GM18519 (cell line): ENCODE data around the gene JMJD4.

Source experiments
- ATAC-seq: cut with Tn5 transposase; IDR thresholded peaks from one replicate; pipeline ENCODE4 v1.9.1; 2021; ENCODE audit warnings: mild to moderate bottlenecking, moderate library complexity; ENCODE audit not compliant: unreplicated experiment, low FRiP score

Gene JMJD4

DNA sequence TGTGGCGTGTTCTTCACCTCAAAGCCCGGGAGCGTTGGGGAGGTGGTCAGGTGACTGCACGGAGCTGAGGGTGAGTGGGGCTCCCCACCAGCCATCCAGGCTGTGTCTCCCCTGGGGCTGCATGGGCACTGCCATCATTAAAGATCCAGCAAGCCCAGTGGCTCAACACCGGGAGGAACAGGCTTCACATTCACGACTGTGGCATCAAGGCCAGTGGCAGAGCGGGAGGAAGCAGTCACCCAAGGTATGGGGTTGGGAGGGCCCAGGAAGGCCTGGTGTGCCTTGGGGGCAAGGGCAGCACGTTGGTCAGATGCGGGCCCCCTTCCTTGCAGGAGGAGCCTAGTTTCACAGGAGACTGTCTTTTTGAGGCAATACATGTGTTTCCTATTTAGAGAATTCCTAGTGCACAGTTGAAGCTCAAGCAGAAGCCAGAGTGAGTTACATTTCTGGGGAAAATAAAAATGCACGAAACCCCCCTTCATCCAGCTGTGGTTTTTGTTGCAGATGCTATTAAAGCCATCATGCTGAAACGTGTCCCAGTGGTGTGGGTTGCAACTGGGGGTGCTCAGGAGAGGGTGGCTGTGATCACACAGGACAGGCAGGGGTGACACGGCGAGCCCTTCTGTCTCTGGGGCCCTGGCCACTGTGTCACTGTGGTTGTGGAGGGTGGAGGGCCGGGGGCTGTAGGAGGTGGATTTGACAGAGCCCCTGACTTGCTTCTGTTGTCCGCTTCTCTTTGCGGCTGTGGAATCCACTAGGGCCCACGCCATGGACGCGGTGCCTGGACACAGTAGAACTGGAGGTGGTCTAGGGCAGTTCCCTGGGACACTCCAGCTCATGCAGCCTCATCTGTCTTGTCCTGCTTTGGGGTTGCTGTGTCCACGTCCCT lies 34.2 kb upstream of the JMJD4 start:
- ATAC-seq, result no peak

DNA sequence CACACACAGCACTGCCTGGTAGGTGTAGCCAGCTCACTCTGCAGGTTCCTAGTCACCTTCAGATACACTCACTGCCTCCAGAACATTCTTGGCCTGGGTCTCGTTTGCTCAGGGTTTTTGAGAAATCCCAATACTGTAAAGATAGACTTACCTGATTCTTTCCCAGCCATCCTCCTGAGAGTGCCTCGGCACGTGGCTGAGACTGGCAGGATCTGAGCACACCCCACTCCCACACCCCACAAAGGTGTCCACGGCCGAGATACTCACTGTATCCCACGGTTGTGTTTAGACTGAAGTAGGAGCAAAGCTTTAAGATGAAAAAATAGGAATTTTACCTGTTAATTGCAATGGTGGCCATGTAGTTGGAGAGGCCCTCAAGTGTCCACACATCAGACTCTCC lies 33.5 kb upstream of the JMJD4 start:
- no peak for ATAC-seq

DNA sequence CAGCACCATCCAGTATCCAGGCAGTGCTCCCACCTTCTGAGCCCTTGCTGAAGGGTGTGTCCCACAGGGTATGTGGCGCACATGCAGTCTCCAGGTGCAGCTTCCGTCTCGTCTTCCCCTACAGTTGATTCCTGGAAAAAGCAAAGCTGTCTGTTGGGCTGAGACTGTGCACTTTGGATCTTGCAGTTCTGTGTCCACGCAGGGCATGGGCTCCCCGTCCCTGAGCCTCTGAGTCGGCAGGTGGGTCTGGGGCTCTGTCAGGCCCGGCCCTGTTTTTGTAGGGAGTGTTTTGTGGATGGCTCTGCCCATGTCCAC lies 33.0 kb upstream of the JMJD4 start:
- no peak for ATAC-seq

DNA sequence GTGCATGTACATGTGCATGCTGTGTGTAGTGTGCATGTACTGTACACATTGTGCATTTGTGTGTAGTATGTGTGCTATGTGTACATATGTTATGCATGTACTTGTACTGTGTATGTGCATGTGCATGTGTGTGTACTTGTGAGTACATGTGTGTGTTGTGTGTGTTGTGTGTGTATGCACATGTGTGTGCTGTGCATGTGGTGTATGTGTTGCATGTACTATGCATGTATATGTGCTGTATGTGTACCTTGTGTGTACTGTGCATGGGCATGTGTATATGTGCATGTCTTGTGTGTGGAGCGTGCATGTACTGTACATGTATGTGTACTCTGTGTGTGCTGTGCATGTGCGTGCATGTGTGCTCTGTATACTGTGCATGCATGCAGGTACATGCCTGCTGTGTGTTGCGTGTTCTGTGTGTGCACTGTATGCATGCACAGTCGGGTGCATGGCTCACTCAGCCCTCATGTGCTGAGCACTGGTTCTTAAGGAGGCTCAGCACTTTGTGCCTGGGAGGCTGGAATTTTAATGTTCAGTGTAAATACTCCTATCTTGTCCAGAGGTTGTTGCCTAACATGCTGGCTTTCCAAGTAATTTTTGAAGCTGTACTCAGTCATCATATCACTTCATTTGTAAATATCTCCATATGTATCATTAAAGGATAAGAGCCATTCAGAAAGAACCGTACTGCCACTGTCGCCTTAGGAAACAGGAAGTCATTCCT lies 32.5 kb upstream of the JMJD4 start:
- no peak for ATAC-seq

DNA sequence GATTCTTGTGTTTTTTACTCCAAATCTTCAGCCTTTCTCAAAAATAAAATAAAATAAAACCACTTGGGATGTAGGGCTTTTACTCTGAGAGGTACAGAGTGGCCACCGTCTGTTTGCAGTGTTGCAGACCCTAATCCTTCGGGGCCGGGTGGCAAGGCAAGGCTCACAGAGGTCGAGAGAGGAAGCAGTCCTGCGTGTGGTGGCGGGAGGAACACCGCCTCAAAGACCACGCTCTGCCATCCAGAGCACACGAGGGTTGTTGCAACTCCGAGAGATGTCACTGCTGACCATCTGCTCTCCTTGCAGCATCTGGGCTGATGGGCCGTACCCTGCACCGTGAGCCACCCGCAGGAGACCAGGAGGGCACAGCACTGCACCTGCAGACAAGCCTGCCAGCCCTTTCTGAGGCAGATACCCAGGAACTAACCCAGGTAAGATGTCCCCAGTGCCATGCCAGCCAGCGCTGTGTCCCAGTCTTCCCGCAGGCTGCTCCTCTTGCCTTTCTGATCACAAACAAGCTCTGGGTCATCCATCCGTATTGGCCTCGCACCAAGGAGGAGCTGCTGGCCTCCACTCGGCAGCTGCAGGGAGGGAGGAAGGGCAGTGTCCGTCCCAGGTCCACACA lies 31.7 kb upstream of the JMJD4 start:
- ATAC-seq, result no peak

DNA sequence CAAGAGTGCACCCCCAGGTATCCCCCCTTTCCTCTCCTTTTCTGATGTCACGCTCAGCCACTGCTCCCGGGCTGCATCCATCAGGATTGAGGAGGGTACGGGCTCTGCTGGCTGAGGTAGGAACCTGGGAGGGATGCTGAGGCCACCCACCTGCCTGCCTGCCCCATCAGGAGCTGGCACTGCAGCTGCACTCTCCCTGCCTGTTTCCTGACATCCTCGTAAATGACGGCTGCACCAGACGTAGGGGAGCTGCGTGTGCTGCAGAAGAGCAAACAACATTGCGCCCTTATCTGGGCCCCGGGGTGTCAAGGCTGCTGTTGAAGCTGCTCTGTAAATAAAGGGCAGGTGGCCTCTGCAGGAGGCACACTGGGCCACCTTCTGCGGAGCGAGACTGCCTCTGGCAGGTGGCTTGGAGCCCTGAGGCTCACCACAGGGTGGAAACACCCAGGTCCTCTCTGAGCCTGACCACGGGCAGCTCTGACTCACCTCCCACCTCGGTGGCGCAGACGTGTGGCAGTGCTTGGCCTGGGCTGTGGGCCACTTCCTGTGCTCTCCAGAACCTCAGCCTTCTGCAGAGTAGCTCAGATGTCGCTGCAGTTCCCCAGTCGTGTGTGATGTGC lies 31.0 kb upstream of the JMJD4 start:
- no peak for ATAC-seq

DNA sequence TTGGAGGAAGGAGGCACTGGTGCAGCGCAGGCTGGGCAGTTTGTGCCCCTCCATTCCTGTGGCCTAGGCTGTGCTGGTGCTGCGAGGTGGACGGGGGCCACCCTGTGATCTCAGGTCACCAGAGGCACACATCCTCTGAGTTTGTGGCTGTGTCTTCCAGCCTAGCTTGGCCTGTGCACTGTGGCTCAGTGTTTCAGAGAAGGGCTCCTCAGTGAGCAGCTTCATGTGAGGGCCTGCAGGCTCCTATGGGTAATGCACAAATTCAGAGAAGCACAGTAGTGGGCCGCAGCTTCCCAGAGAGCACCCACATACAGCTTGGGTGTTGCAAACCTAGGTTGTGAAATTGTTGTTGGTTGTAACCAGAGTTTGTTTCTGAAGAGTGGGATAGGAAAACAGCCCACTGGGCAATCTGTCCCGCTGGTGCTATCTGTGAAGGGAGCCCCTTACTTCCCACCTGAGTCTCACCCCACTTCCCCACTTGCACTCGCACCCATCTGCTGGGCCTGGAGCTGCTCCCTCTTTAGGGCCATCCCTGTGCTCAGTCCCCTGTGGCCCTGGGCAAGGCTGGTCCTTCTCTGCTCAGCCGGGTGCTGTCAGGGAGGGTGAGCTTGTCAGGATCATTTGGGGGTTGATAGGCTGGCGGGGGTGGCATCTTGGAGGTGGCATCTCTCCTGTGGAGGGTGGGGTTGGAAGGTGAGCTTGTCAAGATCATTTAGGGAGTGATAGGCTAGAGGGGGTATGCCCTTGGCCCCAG lies 30.3 kb upstream of the JMJD4 start:
- no peak for ATAC-seq

DNA sequence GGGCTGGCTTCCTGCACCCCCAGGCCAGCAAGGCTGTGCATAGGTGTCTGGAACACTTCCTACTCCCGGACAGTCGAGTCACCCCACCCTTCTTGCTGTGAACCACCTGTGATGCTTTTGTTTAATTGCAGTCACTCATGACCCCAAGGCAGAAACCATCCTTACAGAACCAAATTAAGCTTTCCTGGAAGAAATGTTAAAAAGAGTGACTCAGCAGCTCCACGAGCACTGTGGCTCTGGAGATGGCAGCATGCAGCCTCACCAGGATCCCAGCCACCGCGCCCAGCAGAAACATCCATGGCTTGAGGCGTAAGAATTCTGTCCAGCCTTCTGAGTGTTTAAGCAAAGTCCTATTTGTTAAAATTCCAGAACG lies 28.9 kb upstream of the JMJD4 start:
- ATAC-seq, result no peak

DNA sequence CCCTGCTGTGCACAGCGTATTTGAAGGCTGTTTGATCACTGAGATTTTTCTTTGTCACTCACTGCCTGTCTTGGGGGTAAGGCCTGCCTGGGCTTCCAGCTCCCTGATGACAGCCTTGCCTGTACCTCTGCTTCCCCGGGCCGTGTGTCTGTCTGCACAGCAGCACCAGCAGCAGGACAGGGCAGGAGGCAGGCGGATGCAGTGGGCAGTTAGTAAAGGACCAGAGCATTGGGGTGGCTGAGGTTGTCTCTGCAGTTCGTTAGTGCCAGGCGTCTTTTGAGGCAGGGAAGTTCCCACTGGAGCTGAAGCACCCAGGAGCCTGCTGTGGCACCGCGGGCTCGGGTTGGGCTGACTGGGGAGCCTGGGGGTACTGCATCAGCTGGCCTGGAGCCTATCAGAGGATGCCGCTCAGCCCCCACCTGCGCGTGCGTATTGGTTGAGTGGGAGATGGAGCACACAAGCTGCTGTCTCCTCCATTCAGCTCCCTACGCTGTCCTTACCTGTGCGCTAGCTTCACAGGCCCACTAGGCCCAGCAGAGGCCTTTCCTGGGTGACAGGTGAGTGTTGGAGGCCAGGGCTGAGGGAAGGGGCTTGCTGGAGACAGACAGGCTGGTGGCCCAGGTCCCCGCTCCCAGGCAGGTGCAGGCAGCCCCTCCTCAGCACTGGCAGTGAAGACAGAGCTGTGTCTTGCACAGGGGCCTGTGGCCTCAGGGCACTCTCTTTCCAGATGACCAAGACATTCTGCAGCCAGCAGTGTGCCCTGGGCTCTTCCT lies 28.3 kb upstream of the JMJD4 start:
- ATAC-seq, result no peak

DNA sequence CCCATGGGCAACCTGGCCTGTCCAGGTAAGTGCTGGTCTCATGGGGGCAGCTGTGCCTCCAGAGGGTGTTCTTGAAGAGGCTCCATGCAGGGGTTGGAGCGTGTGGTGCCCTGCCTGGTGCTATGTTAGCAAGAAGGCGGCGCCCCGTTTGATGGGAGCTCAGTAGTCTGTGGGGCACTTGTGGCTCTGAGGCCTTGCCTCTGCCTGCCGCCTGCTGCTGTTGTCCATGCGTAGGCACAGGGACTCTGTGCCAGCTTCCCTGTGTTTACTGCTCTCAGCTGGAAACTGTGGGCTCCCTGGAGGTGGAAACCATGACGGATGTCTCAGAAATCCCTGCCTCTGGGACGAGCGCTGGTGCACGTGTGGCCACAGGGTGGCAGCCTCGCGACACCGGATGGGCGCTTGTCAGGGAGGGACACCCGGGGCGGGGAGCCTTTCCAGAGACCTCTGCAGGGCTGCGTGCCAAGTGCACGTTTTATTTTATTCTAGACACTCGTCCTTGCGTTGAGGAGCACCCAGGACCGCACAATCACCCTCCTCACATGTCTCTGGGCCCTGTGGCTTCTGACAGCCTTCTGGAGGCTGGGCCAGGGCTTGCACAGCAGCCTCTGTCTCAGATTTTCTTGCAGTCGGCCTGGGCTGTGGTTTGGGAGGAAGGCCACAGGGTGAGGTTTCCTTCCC lies 27.3 kb upstream of the JMJD4 start:
- ATAC-seq, result peak; percentile 74

DNA sequence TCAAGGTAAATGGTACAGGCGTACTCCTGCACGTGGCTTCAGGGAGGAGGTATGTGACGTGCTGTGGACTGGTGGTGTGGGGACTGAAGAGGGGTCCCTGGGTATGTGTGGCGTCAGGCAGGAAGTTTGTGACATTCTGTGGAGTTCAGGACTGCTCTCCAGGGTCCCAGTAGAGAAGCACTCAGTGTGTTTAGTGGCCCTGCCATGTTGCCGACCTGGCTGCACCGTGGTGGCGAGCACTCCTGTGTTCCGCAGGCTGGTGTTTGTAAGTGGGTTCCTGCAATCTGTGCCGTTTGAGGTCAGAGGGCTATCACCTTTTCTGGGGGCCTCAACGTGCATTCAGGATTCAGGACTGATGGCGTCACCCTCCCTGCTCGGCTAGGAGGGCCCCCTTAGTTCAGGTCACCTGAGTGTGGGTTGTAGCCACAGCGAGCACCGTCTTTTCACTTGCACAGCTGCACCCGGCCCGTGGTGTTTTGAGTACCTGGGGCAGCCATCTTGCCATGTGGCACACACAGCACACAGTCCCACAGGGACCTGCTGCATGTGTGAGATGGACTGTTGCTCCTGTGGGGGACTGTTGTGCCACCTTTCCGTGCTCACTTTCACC lies 26.6 kb upstream of the JMJD4 start:
- ATAC-seq, result no peak

DNA sequence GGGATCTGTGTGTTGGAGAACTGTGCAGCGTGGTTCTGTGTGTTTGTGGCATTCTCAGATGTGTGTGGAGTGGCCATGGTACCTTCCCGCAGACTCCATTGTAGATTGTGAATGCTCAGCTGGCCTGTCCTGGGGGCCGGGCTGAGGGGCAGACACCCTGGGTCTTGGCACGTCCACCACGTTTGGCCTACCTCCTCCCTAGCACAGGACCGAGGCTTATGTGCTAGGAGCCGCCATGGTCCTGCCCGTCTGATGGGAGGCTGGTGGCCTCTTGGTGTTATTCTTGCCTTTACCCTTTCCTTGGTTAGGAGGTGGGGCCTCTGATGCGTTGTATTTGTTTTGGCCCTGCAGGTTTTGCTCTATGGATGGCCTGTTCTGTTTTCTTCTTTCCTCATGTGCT lies 25.3 kb upstream of the JMJD4 start:
- ATAC-seq, result no peak

DNA sequence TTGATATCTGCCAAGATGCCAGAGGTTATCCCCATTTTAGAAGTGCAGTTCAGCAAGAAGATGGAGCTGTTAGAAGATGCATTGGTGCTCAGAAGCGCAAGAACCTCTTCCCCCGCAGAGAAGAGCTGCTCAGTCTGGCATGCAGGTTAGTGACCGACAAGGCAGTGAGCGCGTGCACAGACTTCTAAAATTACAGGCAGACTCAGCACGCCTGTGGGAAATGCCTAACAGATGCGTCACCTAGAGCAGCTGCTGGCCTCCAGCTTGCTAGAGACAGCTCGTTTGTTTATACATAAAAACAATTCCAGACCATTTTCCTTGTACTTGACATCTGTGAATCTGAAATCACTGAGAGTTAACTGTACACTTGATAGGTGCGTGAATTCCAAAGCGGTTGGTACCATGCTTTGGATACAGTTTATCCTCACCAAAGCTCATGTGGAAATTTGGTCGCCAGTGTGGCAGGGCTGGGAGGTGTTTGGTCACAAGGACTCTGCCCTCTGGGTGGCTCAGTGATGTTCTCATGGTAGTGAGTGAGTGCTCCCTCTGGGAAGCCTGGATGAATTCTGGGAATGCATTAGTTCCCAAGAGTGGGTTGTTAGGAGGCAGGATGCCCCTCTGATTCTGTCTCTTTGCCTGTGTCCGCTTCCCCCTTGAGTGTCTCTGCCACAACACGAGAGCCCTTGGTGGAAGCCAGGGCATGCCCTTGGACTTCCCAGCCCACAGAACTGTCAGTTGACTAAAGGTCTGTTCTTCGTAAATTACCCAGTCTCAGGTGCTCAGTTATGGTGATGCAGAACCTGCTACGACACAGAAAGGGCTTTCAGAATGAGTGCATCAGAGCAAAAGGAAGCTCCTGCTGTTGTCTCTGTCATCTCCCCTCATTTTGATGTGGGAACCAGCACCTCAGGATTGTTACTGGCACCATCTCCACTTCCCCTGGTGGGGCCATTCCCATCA lies 24.5 kb upstream of the JMJD4 start:
- no peak for ATAC-seq

DNA sequence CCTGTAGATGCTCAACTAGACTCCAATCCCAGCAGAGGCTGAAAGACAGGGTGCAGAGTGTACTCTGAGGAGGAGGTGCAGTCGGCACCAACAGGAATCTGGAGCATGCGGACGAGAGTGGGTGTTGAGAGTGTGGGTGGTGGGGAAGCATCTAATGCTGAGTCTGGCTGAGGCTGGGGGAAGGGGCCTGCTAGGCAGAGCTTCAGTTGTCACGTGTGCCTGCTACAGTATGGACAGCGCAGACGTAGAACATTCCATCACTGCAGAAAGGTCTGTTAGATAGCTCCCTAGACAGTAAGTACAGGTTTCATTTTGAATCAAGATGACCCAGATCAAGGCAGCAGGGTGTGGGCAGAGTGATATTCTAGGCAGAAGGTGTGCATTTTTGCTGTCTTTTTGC lies 23.3 kb upstream of the JMJD4 start:
- peak; percentile 51 for ATAC-seq

DNA sequence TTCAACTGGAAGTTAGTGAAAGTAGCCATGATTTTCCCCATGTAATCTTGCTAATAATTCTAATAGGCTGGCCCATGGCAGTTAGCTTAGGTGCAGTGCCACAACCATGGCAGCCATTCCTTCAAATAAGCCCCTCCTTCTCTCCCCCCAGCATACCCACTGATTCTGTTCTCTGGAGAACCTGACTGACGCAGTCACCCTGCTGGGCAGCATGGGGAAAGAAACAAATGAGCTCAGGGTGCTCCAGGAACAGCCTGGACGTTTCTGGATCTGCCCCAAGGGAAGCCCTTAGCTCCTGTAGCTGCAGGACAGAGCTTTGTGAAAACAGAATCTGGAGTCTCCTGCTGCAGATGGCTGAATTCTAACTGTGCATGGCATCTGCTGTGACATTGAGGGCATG lies 22.7 kb upstream of the JMJD4 start:
- no peak for ATAC-seq

DNA sequence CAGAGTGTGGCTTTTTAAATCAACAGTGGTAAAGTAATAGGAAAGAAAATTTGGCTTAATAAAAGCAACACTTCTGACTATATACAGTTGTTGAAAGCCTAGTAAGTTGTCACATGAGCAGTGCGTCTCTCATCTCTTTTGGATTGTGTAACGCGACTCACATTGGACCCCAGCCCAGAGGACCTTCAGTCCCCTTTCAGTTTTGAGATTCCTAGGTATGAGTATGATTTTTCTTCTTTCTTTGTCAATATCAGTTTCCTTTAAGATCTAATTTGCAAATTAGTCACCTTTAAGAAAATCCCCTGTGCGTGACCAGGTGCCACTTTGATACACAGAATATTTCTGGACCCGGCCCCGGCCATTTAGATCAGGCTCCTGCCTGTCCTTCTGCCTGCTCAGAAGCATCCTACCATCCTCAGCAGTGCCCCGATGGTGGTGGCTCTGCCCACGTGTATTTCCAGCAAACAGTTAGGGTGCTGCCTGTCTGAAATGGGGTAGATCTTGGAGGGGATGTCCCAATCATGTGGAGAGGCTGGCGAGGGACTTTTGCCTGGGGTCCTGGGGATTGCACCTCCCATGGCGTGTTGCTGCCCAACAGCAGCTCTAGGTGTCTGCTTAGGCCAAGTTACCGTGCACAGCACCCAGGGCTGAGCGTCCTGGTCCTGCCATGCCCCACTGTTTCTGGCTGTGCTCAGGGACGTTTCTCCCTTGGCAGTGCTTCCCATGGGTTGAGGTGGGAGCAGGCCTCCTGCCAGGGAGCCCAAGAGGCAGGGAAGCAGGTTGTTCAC lies 21.3 kb upstream of the JMJD4 start:
- ATAC-seq, result no peak

DNA sequence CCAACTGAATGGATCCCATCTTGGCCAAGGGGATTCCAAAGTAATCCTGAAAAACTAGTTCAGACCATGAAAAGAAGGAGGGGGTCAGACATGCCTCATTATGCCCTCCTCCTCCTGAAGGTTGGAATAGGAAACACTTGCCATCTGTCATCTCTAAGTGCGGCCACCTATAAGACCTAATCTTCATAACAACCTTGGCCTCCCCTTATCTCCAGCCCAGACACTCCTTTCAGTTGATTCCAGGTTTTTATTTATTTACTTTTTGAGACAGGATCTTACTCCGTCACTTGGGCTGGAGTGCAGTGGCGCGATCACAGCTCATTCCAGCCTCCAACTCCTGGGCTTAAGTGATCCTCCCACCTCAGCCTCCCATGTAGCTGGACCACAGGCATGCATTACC lies 19.9 kb upstream of the JMJD4 start:
- no peak for ATAC-seq
